ENCODE data around the gene PAX7. TPM values are rescaled to one million over a fixed set of nuclear protein-coding genes. Genes with fewer than 3 reads are reported as not detected.

Gene PAX7
- total RNA-seq, 1 donor = not detected

DNA sequence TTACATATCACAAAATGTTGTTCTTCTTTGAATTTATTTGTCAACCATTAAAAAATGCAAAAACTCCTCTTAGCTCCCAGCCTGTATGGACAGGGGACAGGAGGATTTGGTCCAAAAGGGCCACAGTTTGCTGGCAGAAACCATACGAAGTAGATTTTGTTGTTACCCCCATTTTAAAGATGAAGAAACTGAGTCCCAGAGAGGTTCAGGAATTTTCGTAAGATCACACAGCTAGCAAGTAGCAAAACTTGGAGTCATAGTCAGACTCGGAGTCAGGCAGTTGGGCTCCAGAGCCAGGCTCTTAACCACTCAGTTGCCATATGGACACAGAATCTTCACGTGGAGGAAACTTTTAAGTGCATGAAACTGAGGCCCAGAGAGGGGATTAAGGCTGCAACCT, 137.4 kb downstream of the PAX7 start:
- no peak overlapping the region for H3K4me2 ChIP-seq (ENCODE audit: insufficient read depth, low read length)
- H4K20me1 ChIP-seq (ENCODE audit: insufficient read depth, low read length) = no peaks in the 10 kb centered on the region
- H2AFZ ChIP-seq (ENCODE audit: low read length) = no peak overlapping the region
- no peak overlapping the region for H3K4me3 ChIP-seq (ENCODE audit: insufficient read depth, low read length)
- no peak overlapping the region for H3K27ac ChIP-seq (ENCODE audit: low read depth, low read length)
- no peaks in the 10 kb centered on the region for H3K9me3 ChIP-seq (ENCODE audit: low read depth, low read length)
- H3K36me3 ChIP-seq (ENCODE audit: insufficient read depth, low read length) = no peaks in the 10 kb centered on the region
- H3K4me1 ChIP-seq (ENCODE audit: insufficient read depth, low read length) = no peaks in the 10 kb centered on the region
- TF ChIP-seq, protein P1, sequence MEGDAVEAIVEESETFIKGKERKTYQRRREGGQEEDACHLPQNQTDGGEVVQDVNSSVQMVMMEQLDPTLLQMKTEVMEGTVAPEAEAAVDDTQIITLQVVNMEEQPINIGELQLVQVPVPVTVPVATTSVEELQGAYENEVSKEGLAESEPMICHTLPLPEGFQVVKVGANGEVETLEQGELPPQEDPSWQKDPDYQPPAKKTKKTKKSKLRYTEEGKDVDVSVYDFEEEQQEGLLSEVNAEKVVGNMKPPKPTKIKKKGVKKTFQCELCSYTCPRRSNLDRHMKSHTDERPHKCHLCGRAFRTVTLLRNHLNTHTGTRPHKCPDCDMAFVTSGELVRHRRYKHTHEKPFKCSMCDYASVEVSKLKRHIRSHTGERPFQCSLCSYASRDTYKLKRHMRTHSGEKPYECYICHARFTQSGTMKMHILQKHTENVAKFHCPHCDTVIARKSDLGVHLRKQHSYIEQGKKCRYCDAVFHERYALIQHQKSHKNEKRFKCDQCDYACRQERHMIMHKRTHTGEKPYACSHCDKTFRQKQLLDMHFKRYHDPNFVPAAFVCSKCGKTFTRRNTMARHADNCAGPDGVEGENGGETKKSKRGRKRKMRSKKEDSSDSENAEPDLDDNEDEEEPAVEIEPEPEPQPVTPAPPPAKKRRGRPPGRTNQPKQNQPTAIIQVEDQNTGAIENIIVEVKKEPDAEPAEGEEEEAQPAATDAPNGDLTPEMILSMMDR (IDR thresholded peaks at IDR 0.05; ENCODE audit: extremely low read depth, low read depth, low read length) = no peak
- peaks cover 11% of the 10 kb centered on the region for H3K27me3 ChIP-seq (ENCODE audit: insufficient read depth, low read length)
- DNase-seq (ENCODE audit: insufficient read length, low spot score, missing footprints) = no peak
- no peaks in the 10 kb centered on the region for H3K79me2 ChIP-seq (ENCODE audit: insufficient read depth, low read length)

DNA sequence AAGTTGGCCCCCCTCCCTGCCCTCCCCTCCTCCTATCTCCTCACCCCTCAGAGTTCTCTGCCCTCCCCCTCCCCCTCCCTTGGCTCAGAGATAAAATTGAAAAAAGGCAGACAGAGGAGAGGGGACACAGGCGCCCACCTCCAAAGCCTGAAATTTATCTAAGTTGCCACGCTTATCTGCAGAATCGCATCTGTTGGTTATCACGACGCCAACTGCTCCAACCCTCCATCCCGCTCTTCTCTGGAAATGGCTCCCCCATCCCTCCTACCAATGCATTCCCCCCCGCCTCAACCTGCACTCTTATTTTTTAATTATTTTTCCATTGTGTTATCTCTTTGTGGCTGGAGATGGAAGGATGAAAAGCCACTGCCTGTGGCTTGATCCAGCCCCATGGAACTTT, 138.5 kb downstream of the PAX7 start:
- Histone ChIP-seq H3K4me1 (ENCODE audit: insufficient read depth, low read length) (no peaks in the 10 kb centered on the region), H3K27me3 (ENCODE audit: insufficient read depth, low read length) (peaks cover 11% of the 10 kb centered on the region), H3K9me3 (ENCODE audit: low read depth, low read length) (no peaks in the 10 kb centered on the region), H3K4me2 (ENCODE audit: insufficient read depth, low read length) (no peak overlapping the region), H3K79me2 (ENCODE audit: insufficient read depth, low read length) (no peaks in the 10 kb centered on the region), H4K20me1 (ENCODE audit: insufficient read depth, low read length) (no peaks in the 10 kb centered on the region), H3K36me3 (ENCODE audit: insufficient read depth, low read length) (no peaks in the 10 kb centered on the region), H2AFZ (ENCODE audit: low read length) (no peak overlapping the region), H3K27ac (ENCODE audit: low read depth, low read length) (no peak overlapping the region), H3K4me3 (ENCODE audit: insufficient read depth, low read length) (no peak overlapping the region)
- TF ChIP-seq, protein P1 (IDR thresholded peaks at IDR 0.05; ENCODE audit: extremely low read depth, low read depth, low read length) = no peak
- DNase-seq (ENCODE audit: insufficient read length, low spot score, missing footprints) = no peak

DNA sequence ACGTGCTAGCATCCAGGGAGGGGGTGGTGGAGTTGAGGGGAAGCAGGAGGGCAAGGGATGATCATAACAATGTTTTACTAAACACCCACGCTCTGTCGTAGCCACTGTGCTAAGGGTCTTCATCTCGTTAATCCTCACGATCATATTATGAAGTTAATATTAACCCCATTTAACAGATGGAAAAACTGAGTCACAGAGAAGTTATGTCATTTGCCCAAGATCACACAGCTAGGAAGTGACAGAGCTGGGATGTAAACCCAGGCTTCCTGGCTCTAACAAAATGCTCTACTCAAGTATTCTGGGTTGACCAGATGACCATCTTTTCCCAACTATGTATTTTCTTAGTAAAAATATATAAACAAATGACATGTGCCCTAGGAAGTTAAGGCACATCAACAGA, 140.2 kb downstream of the PAX7 start:
- no peak overlapping the region for H3K27ac ChIP-seq (ENCODE audit: low read depth, low read length)
- no peak overlapping the region for H2AFZ ChIP-seq (ENCODE audit: low read length)
- H3K4me3 ChIP-seq (ENCODE audit: insufficient read depth, low read length) = no peak overlapping the region
- H3K9me3 ChIP-seq (ENCODE audit: low read depth, low read length) = no peaks in the 10 kb centered on the region
- no peaks in the 10 kb centered on the region for H4K20me1 ChIP-seq (ENCODE audit: insufficient read depth, low read length)
- H3K79me2 ChIP-seq (ENCODE audit: insufficient read depth, low read length) = no peaks in the 10 kb centered on the region
- H3K4me1 ChIP-seq (ENCODE audit: insufficient read depth, low read length) = no peaks in the 10 kb centered on the region
- no peak for DNase-seq (ENCODE audit: insufficient read length, low spot score, missing footprints)
- TF ChIP-seq, protein P1 (IDR thresholded peaks at IDR 0.05; ENCODE audit: extremely low read depth, low read depth, low read length) = no peak
- no peak overlapping the region for H3K4me2 ChIP-seq (ENCODE audit: insufficient read depth, low read length)
- H3K27me3 ChIP-seq (ENCODE audit: insufficient read depth, low read length) = peaks cover 15% of the 10 kb centered on the region
- no peaks in the 10 kb centered on the region for H3K36me3 ChIP-seq (ENCODE audit: insufficient read depth, low read length)

DNA sequence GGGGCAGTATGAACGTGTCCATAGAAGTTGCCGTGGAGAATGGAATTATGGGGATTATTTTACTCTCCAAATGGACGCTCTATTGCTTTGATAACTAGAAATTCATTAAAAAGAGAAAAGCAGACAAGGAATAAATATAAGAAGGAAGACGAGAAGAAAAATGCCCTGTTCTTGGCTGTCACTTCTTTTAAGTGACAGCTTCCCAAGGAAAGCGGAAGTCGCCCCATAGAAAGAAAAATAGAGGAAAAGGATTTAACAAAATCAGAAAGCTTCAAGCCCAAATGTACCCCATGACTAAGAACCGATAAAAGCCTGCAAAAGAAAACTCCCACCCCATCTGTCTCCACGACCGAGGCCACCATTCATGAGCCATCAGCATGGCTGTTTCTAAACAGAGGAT, 143.1 kb downstream of the PAX7 start:
- DNase-seq (ENCODE audit: insufficient read length, low spot score, missing footprints) = no peak
- Histone ChIP-seq H3K4me3 (ENCODE audit: insufficient read depth, low read length) (no peak overlapping the region), H3K79me2 (ENCODE audit: insufficient read depth, low read length) (no peaks in the 10 kb centered on the region), H4K20me1 (ENCODE audit: insufficient read depth, low read length) (no peaks in the 10 kb centered on the region), H3K4me2 (ENCODE audit: insufficient read depth, low read length) (no peak overlapping the region), H3K36me3 (ENCODE audit: insufficient read depth, low read length) (no peaks in the 10 kb centered on the region), H3K27ac (ENCODE audit: low read depth, low read length) (no peak overlapping the region), H3K4me1 (ENCODE audit: insufficient read depth, low read length) (no peaks in the 10 kb centered on the region), H3K27me3 (ENCODE audit: insufficient read depth, low read length) (peaks cover 13% of the 10 kb centered on the region), H3K9me3 (ENCODE audit: low read depth, low read length) (no peaks in the 10 kb centered on the region), H2AFZ (ENCODE audit: low read length) (no peak overlapping the region)
- TF ChIP-seq, protein P1 (IDR thresholded peaks at IDR 0.05; ENCODE audit: extremely low read depth, low read depth, low read length) = no peak
